Neural progenitor cell (in vitro differentiated cells): ENCODE data around the gene ARMH3. TPM values are rescaled to one million over a fixed set of nuclear protein-coding genes. Genes with fewer than 3 reads are reported as not detected.

ENCODE experiments used
- DNase-seq: peaks from one replicate; pipeline ENCODE4 v3.0.0-alpha.2; 2016; ENCODE audit warnings: low spot score
- H2AFZ ChIP-seq: fragments of 200-600 bp; sonication (generic); replicated peaks from 2 replicates; pipeline ENCODE4 v1.6.1; 2016; ENCODE audit warnings: antibody characterized with exemption
- H3F3A ChIP-seq: fragments of 200-600 bp; sonication (generic); 2 replicates; pipeline ENCODE4 v1.6.1; 2016; ENCODE audit warnings: antibody characterized with exemption, low read depth
- H3K27ac ChIP-seq: fragments of 200-600 bp; sonication (generic); 2 replicates; pipeline ENCODE4 v1.5.1; 2016; ENCODE audit warnings: mild to moderate bottlenecking
- H3K27me3 ChIP-seq: fragments of 200-600 bp; sonication (generic); 2 replicates; pipeline ENCODE4 v1.6.1; 2016; ENCODE audit warnings: mild to moderate bottlenecking, moderate library complexity
- H3K36me3 ChIP-seq: fragments of 200-600 bp; sonication (generic); 2 replicates; pipeline ENCODE4 v1.5.1; 2016
- H3K4me1 ChIP-seq: fragments of 200-600 bp; sonication (generic); 2 replicates; pipeline ENCODE4 v1.6.1; 2016; ENCODE audit warnings: mixed run types
- H3K4me2 ChIP-seq: fragments of 200-600 bp; sonication (generic); 2 replicates; pipeline ENCODE4 v1.6.1; 2016
- H3K4me3 ChIP-seq: fragments of 200-600 bp; sonication (generic); 2 replicates; pipeline ENCODE4 v1.5.1; 2016
- H3K79me2 ChIP-seq: fragments of 200-600 bp; sonication (generic); 2 replicates; pipeline ENCODE4 v1.6.1; 2016; ENCODE audit warnings: low read depth
- H3K9ac ChIP-seq: fragments of 200-600 bp; sonication (generic); 2 replicates; pipeline ENCODE4 v1.6.1; 2016
- H3K9me3 ChIP-seq: fragments of 200-600 bp; sonication (generic); 2 replicates; pipeline ENCODE4 v1.5.1; 2016; ENCODE audit warnings: low read depth
- H4K20me1 ChIP-seq: fragments of 200-600 bp; sonication (generic); 2 replicates; pipeline ENCODE4 v1.6.1; 2016; ENCODE audit warnings: low read depth
- H3K27ac Mint-ChIP-seq: 3 replicates; pipeline ENCODE4 v1.8.0; 2021; ENCODE audit warnings: mixed read lengths
- H3K27me3 Mint-ChIP-seq: 2 replicates; pipeline ENCODE4 v1.8.0; 2022; ENCODE audit warnings: low read depth, mild to moderate bottlenecking, inconsistent platforms, moderate library complexity, mixed read lengths; ENCODE audit not compliant: insufficient read depth
- H3K36me3 Mint-ChIP-seq: 3 replicates; pipeline ENCODE4 v1.8.0; 2021; ENCODE audit warnings: mixed read lengths
- H3K4me1 Mint-ChIP-seq: 3 replicates; pipeline ENCODE4 v1.8.0; 2021; ENCODE audit warnings: mixed read lengths
- H3K4me3 Mint-ChIP-seq: 3 replicates; pipeline ENCODE4 v1.8.0; 2021; ENCODE audit warnings: mild to moderate bottlenecking, moderate library complexity, mixed read lengths
- H3K9me3 Mint-ChIP-seq: 3 replicates; pipeline ENCODE4 v1.8.0; 2020; ENCODE audit warnings: mixed read lengths
- CTCF ChIP-seq: fragments of 200-600 bp; sonication (generic); IDR thresholded peaks from 2 replicates; pipeline ENCODE4 v1.5.1; 2017; ENCODE audit warnings: antibody characterized with exemption, mild to moderate bottlenecking
- EZH2 ChIP-seq: fragments of 200-600 bp; sonication (generic); IDR thresholded peaks from 2 replicates; pipeline ENCODE4 v1.6.1; 2017; ENCODE audit warnings: antibody characterized with exemption, mild to moderate bottlenecking, moderate library complexity
- EZH2phosphoT487 ChIP-seq: fragments of 200-600 bp; sonication (generic); IDR thresholded peaks from 2 replicates; pipeline ENCODE4 v1.6.1; 2017; ENCODE audit warnings: antibody characterized with exemption
- total RNA-seq: library from RNA; depleted of rRNA; stranded (reverse); fragments of >200 nt; gene quantifications from 2 replicates; pipeline ENCODE4 v1.2.3, GENCODE V29; 2015; ENCODE audit warnings: low replicate concordance

The ARMH3 gene
- total RNA-seq, 1 donor from 2014 or later = 14.5 TPM

GRCh38 chr10:102083541-102083940 is 27.6 kb upstream of the ARMH3 start:
- Mint-ChIP-seq H3K27me3 (peaks cover 5% of the 10 kb centered on the region), H3K9me3 (no peaks in the 10 kb centered on the region), H3K27ac (no peak overlapping the region), H3K36me3 (peaks cover 2% of the 10 kb centered on the region), H3K4me1 (peaks cover 6% of the 10 kb centered on the region), H3K4me3 (no peak overlapping the region)
- Histone ChIP-seq H3K27ac (no peak overlapping the region), H3K36me3 (no peaks in the 10 kb centered on the region), H2AFZ (no peak overlapping the region), H3K4me3 (no peak overlapping the region), H3F3A (no peaks in the 10 kb centered on the region), H4K20me1 (no peaks in the 10 kb centered on the region), H3K9me3 (no peaks in the 10 kb centered on the region), H3K79me2 (no peaks in the 10 kb centered on the region), H3K4me1 (no peaks in the 10 kb centered on the region), H3K9ac (no peak overlapping the region), H3K4me2 (no peak overlapping the region), H3K27me3 (no peaks in the 10 kb centered on the region)
- TF ChIP-seq CTCF (no peak), EZH2 (no peak), EZH2phosphoT487 (no peak)
- DNase-seq = no peak

GRCh38 chr10:102072673-102073527 is 16.9 kb upstream of the ARMH3 start:
- Histone ChIP-seq H3K36me3 (no peaks in the 10 kb centered on the region), H3K27ac (no peak overlapping the region), H3K4me1 (peaks cover 2% of the 10 kb centered on the region), H3K27me3 (no peaks in the 10 kb centered on the region), H3K4me3 (no peak overlapping the region), H3K9ac (no peak overlapping the region), H3K79me2 (no peaks in the 10 kb centered on the region), H3K9me3 (no peaks in the 10 kb centered on the region), H4K20me1 (no peaks in the 10 kb centered on the region), H3K4me2 (no peak overlapping the region), H2AFZ (no peak overlapping the region), H3F3A (no peaks in the 10 kb centered on the region)
- H3K9me3 Mint-ChIP-seq = no peaks in the 10 kb centered on the region
- H3K27me3 Mint-ChIP-seq = peaks cover 7% of the 10 kb centered on the region
- no peak overlapping the region for H3K4me3 Mint-ChIP-seq
- peak; percentile 98 for TF ChIP-seq CTCF
- TF ChIP-seq EZH2 = no peak
- peak; percentile 86 for DNase-seq
- H3K4me1 Mint-ChIP-seq = peaks cover 4% of the 10 kb centered on the region
- no peak overlapping the region for H3K27ac Mint-ChIP-seq
- peaks cover 2% of the 10 kb centered on the region for H3K36me3 Mint-ChIP-seq

GRCh38 chr10:102069071-102069470 is 13.1 kb upstream of the ARMH3 start:
- Histone ChIP-seq H4K20me1 (peaks cover 19% of the 10 kb centered on the region), H3K4me1 (peaks cover 10% of the 10 kb centered on the region), H2AFZ (no peak overlapping the region), H3K27me3 (peaks cover 8% of the 10 kb centered on the region), H3K9ac (no peak overlapping the region), H3K4me2 (no peak overlapping the region), H3K4me3 (no peak overlapping the region), H3K27ac (no peak overlapping the region), H3K79me2 (peaks cover 13% of the 10 kb centered on the region), H3F3A (peaks cover 15% of the 10 kb centered on the region), H3K36me3 (no peaks in the 10 kb centered on the region), H3K9me3 (no peaks in the 10 kb centered on the region)
- Mint-ChIP-seq H3K27me3 (peaks cover 11% of the 10 kb centered on the region), H3K4me1 (peaks cover 11% of the 10 kb centered on the region), H3K9me3 (no peaks in the 10 kb centered on the region), H3K27ac (no peak overlapping the region), H3K36me3 (peaks cover 2% of the 10 kb centered on the region), H3K4me3 (no peak overlapping the region)
- no peak for TF ChIP-seq EZH2
- TF ChIP-seq EZH2phosphoT487 = no peak
- no peak for TF ChIP-seq CTCF
- no peak for DNase-seq
